CD4-positive, alpha-beta T cell treated with Interleukin-17A for 1 hour (primary cell): ENCODE data around the gene TLR3.

ENCODE experiments used
- DNase-seq: peaks from one replicate; pipeline ENCODE4 v3.0.0-alpha.2; 2020

The TLR3 gene

GRCh38 chr4:186107947-186108346 is 39.0 kb downstream of the TLR3 start:
- DNase-seq: no peak

GRCh38 chr4:186108391-186108790 is 39.4 kb downstream of the TLR3 start:
- DNase-seq: no peak

GRCh38 chr4:186109245-186109644 is 40.3 kb downstream of the TLR3 start:
- no peak for DNase-seq

- DNase-seq: no peak
Observed at GRCh38 chr4:186116697-186117096, 47.7 kb downstream of the TLR3 start.

- no peak for DNase-seq
Observed at GRCh38 chr4:186118582-186118981, 49.6 kb downstream of the TLR3 start.

GRCh38 chr4:186121057-186121456 is 52.1 kb downstream of the TLR3 start:
- DNase-seq: no peak

GRCh38 chr4:186128842-186129241 is 59.9 kb downstream of the TLR3 start:
- DNase-seq: no peak

- no peak for DNase-seq
Observed at GRCh38 chr4:186131935-186132334, 63.0 kb downstream of the TLR3 start.

GRCh38 chr4:186132577-186133242 is 63.8 kb downstream of the TLR3 start:
- DNase-seq: no peak

- DNase-seq: no peak
Observed at GRCh38 chr4:186134257-186134656, 65.3 kb downstream of the TLR3 start.

- no peak for DNase-seq
Observed at GRCh38 chr4:186134861-186135260, 65.9 kb downstream of the TLR3 start.

GRCh38 chr4:186137196-186137794 is 68.3 kb downstream of the TLR3 start:
- peak; percentile 24 for DNase-seq
